K562 (cell line): Measurements from ENCODE around the gene CCDC9. TPM values are rescaled to one million over a fixed set of nuclear protein-coding genes. Genes with fewer than 3 reads are reported as not detected.

Source experiments
- ATF7 ChIP-seq: fragments of 450-650 bp; IDR thresholded peaks from 2 replicates; pipeline ENCODE4 v1.7.1; 2014; ENCODE audit warnings: mild to moderate bottlenecking, moderate library complexity
- CBFA2T3 ChIP-seq: fragments of 450-650 bp; IDR thresholded peaks from 2 replicates; pipeline ENCODE4 v1.6.1; 2017
- CBFB ChIP-seq: sonication (generic); formaldehyde crosslinking; IDR thresholded peaks from 2 replicates; pipeline ENCODE4 v1.4.0; 2020; ENCODE audit warnings: mild to moderate bottlenecking, missing genetic modification reagents
- HBP1 ChIP-seq: fragments of 450-650 bp; formaldehyde crosslinking; IDR thresholded peaks from 2 replicates; pipeline ENCODE4 v1.4.0; 2022; ENCODE audit warnings: missing genetic modification characterization
- HDGF ChIP-seq: fragments of 450-650 bp; IDR thresholded peaks from 2 replicates; pipeline ENCODE4 v1.6.1; 2016
- HNRNPH1 ChIP-seq: fragments of 200-400 bp; formaldehyde crosslinking; optimal IDR thresholded peaks from 2 replicates; pipeline ENCODE3; 2017; ENCODE audit warnings: low read depth, mild to moderate bottlenecking, low read length, moderate library complexity
- MBD2 ChIP-seq: sonication (generic); IDR thresholded peaks from 2 replicates; pipeline ENCODE4 v1.6.1; 2016; ENCODE audit warnings: low read depth, borderline replicate concordance
- SPI1 ChIP-seq: IDR thresholded peaks from 2 replicates; pipeline ENCODE4 v1.6.1; 2011; ENCODE audit warnings: low read depth, low read length, control low read depth, borderline replicate concordance
- TCF3 ChIP-seq: sonication (generic); formaldehyde crosslinking; IDR thresholded peaks from 2 replicates; pipeline ENCODE4 v1.4.0; 2020; ENCODE audit warnings: mild to moderate bottlenecking, missing genetic modification reagents
- UBTF ChIP-seq, 2 experiments: IDR thresholded peaks; 2 replicates each; pipeline ENCODE4 v1.6.1; 2012; ENCODE audit warnings: improper control_type of control experiment in 2 of 2, low read depth in 2 of 2, low read length in 2 of 2, borderline replicate concordance in 1 of 2
- ZBTB9 ChIP-seq: fragments of 450-650 bp; formaldehyde crosslinking; IDR thresholded peaks from 2 replicates; pipeline ENCODE4 v1.4.0; 2020; ENCODE audit warnings: mild to moderate bottlenecking, moderate library complexity
- ZMIZ1 ChIP-seq, 2 experiments: fragments of 150-350 bp in 1 of 2; IDR thresholded peaks; 2 replicates each; pipeline ENCODE4 v1.6.1; 2012 to 2016; ENCODE audit warnings: low read depth in 2 of 2, low read length in 2 of 2, mild to moderate bottlenecking in 1 of 2, moderate library complexity in 1 of 2
- ZNF184 ChIP-seq: sonication (generic); formaldehyde crosslinking; IDR thresholded peaks from 2 replicates; pipeline ENCODE4 v1.5.0; 2020; ENCODE audit warnings: missing genetic modification reagents
- ZNF263 ChIP-seq: sonication (generic); formaldehyde crosslinking; IDR thresholded peaks from 2 replicates; pipeline ENCODE4 v1.8.0; 2022; ENCODE audit warnings: mild to moderate bottlenecking, missing genetic modification reagents, borderline replicate concordance
- ZNF274 ChIP-seq: IDR thresholded peaks from 2 replicates; pipeline ENCODE4 v1.6.1; 2011; ENCODE audit warnings: low read depth, mild to moderate bottlenecking, low read length, moderate library complexity, borderline replicate concordance
- ZNF444 ChIP-seq: fragments of 250-450 bp; sonication (Bioruptor Pico); IDR thresholded peaks from 2 replicates; pipeline ENCODE4 v1.4.0; 2020; ENCODE audit warnings: mild to moderate bottlenecking, moderate library complexity
- ZNF449 ChIP-seq: fragments of 250-450 bp; sonication (Bioruptor Pico); IDR thresholded peaks from 2 replicates; pipeline ENCODE4 v1.8.0; 2022; ENCODE audit warnings: moderate library complexity, mild to moderate bottlenecking, inconsistent platforms
- ZNF75A ChIP-seq: fragments of 450-650 bp; formaldehyde crosslinking; IDR thresholded peaks from 2 replicates; pipeline ENCODE4 v1.4.0; 2020; ENCODE audit warnings: mild to moderate bottlenecking
- ZSCAN32 ChIP-seq: fragments of 450-650 bp; formaldehyde crosslinking; IDR thresholded peaks from 2 replicates; pipeline ENCODE4 v1.4.0; 2020; ENCODE audit warnings: mild to moderate bottlenecking, moderate library complexity
- polyA plus RNA-seq, 8 experiments: library from polyadenylated mRNA; depleted of rRNA in 4 of 8; stranded (reverse) in 5 of 8; unstranded in 3 of 8; fragments of >200 nt; fragmentation: Nextera tagmentation in 2 of 8; fragmentation: Illumina TruSeq in 1 of 8; extraction: Ambion mirVana in 2 of 8; extraction: Trizol in 1 of 8; gene quantifications; 2 replicates each; pipeline versions ENCODE4 v1.2.1 to v1.2.3, GENCODE V29; 2011 to 2014; ENCODE audit warnings: inconsistent platforms in 1 of 8, missing spikeins in 1 of 8
- total RNA-seq, 7 experiments: library from RNA; depleted of rRNA in 6 of 7; stranded (reverse); fragments of >200 nt in 6 of 7; fragmentation: Illumina TruSeq in 2 of 7; extraction: Trizol in 2 of 7; gene quantifications; 2 replicates each; pipeline versions ENCODE4 v1.2.1 to v1.2.3, GENCODE V29; 2011 to 2021; ENCODE audit warnings: low replicate concordance in 1 of 7

Gene CCDC9
- total and polyA plus RNA-seq, 9 of the 15 experiments (the other 6 are each of a cell fraction or from before 2014, with no cell fraction given): 0.23 to 38.6 (median 8.4) TPM

GRCh38 chr19:47241919-47242577 lies 14.3 kb upstream of the CCDC9 start (continued):
- TF ChIP-seq ZMIZ1 (IDR thresholded peaks at IDR 0.05; ENCODE audit: low read depth in 2 of 2, low read length in 2 of 2): no peak
- no peak for TF ChIP-seq ZNF444 (CRISPR knock-in tag)
- TF ChIP-seq SPI1: no peak
- no peak for TF ChIP-seq HDGF
- no peak for TF ChIP-seq ZNF75A (CRISPR knock-in tag)
- no peak for TF ChIP-seq ZBTB9 (CRISPR knock-in tag)
- TF ChIP-seq ZSCAN32 (CRISPR knock-in tag): no peak
- TF ChIP-seq CBFA2T3: no peak
- no peak for TF ChIP-seq ZNF449 (CRISPR knock-in tag)
- TF ChIP-seq MBD2: no peak
- TF ChIP-seq ZNF263: peak; percentile 32; the same call in 1 of the 2 replicates
- TF ChIP-seq TCF3 (CRISPR knock-in tag): no peak
- no peak for TF ChIP-seq UBTF (IDR thresholded peaks at IDR 0.05; ENCODE audit: borderline replicate concordance in 1 of 2, low read depth in 2 of 2, low read length in 2 of 2)
- no peak for TF ChIP-seq ZNF184 (CRISPR knock-in tag)
- no peak for TF ChIP-seq HNRNPH1
- peak; percentile 32; the same call in 1 of the 2 replicates for TF ChIP-seq HBP1
- no peak for TF ChIP-seq ZNF274
- TF ChIP-seq CBFB (CRISPR knock-in tag): no peak
- no peak for TF ChIP-seq ATF7
